ENCODE results near the gene ESYT2. TPM values are rescaled to one million over a fixed set of nuclear protein-coding genes. Genes with fewer than 3 reads are reported as not detected.

ESYT2 gene
- total RNA-seq, 4 donors from 2014 or later: 68.3 to 95.8 (median 82.6) TPM

GRCh38 chr7:158695726-158696452, 133.4 kb downstream of the ESYT2 start:
- TF ChIP-seq CTCF (IDR thresholded peaks at IDR 0.05) (peak; percentile 43 to 52), EP300 (IDR thresholded peaks at IDR 0.05) (no peak)
- no peak for DNase-seq (ENCODE audit: low spot score in 2 of 2)
- 43% methylated on average over 6 of the region's 10 CpGs for WGBS
- Histone ChIP-seq H3K36me3 (peaks cover 5% of the 10 kb centered on the region), H3K4me1 (peaks cover 10% of the 10 kb centered on the region), H3K9me3 (no peaks in the 10 kb centered on the region), H3K4me3 (no peak overlapping the region), H3K27ac (no peak overlapping the region), H3K27me3 (no peaks in the 10 kb centered on the region)

GRCh38 chr7:158695056-158695455, 134.3 kb downstream of the ESYT2 start:
- Histone ChIP-seq H3K36me3 (peaks cover 9% of the 10 kb centered on the region), H3K4me1 (peaks cover 10% of the 10 kb centered on the region), H3K27me3 (no peaks in the 10 kb centered on the region), H3K9me3 (no peaks in the 10 kb centered on the region), H3K27ac (no peak overlapping the region), H3K4me3 (no peak overlapping the region)
- whole genome bisulfite sequencing: 82% methylated on average over 3 of the region's 3 CpGs
- no peak for DNase-seq (ENCODE audit: low spot score in 2 of 2)
- TF ChIP-seq EP300 (IDR thresholded peaks at IDR 0.05) (no peak), CTCF (IDR thresholded peaks at IDR 0.05) (no peak)

- TF ChIP-seq POLR2AphosphoS5 (IDR thresholded peaks at IDR 0.05) (no peak), CTCF (IDR thresholded peaks at IDR 0.05) (no peak), EP300 (IDR thresholded peaks at IDR 0.05) (no peak), POLR2A (IDR thresholded peaks at IDR 0.05) (no peak)
- H3K27me3 ChIP-seq: no peaks in the 10 kb centered on the region
Measured at GRCh38 chr7:158694650-158695049, 134.7 kb downstream of the ESYT2 start.

GRCh38 chr7:158689488-158689887, 139.8 kb downstream of the ESYT2 start:
- Histone ChIP-seq H3K4me1 (no peaks in the 10 kb centered on the region), H3K27me3 (no peaks in the 10 kb centered on the region), H3K4me3 (no peak overlapping the region), H3K27ac (no peak overlapping the region), H3K36me3 (peaks cover 43% of the 10 kb centered on the region), H3K9me3 (no peaks in the 10 kb centered on the region)
- no peak for TF ChIP-seq POLR2A (IDR thresholded peaks at IDR 0.05)
- TF ChIP-seq CTCF (IDR thresholded peaks at IDR 0.05): no peak
- no peak for TF ChIP-seq POLR2AphosphoS5 (IDR thresholded peaks at IDR 0.05)
- no peak for TF ChIP-seq EP300 (IDR thresholded peaks at IDR 0.05)
- 97% methylated on average over 2 of the region's 2 CpGs for WGBS
- no peak for DNase-seq (ENCODE audit: low spot score in 2 of 2)

More at GRCh38 chr7:158694650-158695049, 134.7 kb downstream of the ESYT2 start:
- no peak overlapping the region for H3K4me3 ChIP-seq
- WGBS: 95% methylated on average over 6 of the region's 6 CpGs
- DNase-seq (ENCODE audit: low spot score in 2 of 2): no peak
- no peak overlapping the region for H3K27ac ChIP-seq
- peaks cover 11% of the 10 kb centered on the region for H3K36me3 ChIP-seq
- peaks cover 10% of the 10 kb centered on the region for H3K4me1 ChIP-seq
- H3K9me3 ChIP-seq: no peaks in the 10 kb centered on the region

GRCh38 chr7:158687406-158687805, 141.9 kb downstream of the ESYT2 start:
- Histone ChIP-seq H3K4me3 (no peak overlapping the region), H3K9me3 (no peaks in the 10 kb centered on the region), H3K27me3 (no peaks in the 10 kb centered on the region), H3K36me3 (peaks cover 50% of the 10 kb centered on the region), H3K27ac (no peak overlapping the region), H3K4me1 (no peaks in the 10 kb centered on the region)
- DNase-seq (ENCODE audit: low spot score in 2 of 2): no peak
- whole genome bisulfite sequencing: 95% methylated on average over 7 of the region's 7 CpGs
- no peak for TF ChIP-seq POLR2AphosphoS5 (IDR thresholded peaks at IDR 0.05)
- TF ChIP-seq CTCF (IDR thresholded peaks at IDR 0.05): no peak
- no peak for TF ChIP-seq EP300 (IDR thresholded peaks at IDR 0.05)
- TF ChIP-seq POLR2A (IDR thresholded peaks at IDR 0.05): no peak
